Measurements from ENCODE around the gene DSCAM.

DNA sequence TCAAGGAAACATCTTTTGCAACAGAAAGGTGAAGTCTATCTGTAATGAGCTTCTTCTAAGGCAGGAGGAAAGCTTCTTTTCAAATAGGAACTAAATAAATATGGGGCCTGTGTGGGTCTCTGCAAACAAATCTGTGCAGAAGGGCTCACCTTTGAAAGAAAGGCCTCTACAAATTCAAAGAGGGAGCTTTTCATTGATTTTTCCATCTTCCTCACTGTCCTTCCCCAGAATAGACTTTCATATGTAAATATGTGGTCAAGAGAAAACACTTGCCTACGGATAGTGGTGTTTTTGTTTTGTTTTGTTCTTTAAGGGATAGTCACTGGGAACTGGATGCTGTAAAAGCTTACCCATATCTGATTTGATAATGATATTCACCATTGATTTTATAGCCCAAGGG is 223.4 kb downstream of the DSCAM start:
- TF ChIP-seq POLR2AphosphoS5 (IDR thresholded peaks at IDR 0.05) (no peak), CTCF (IDR thresholded peaks at IDR 0.05 in 8 of 11, conservative IDR thresholded peaks at IDR 0.05 in 3 of 11) (no peak), POLR2A (IDR thresholded peaks at IDR 0.05) (no peak)

All from spleen (tissue), 7 donors.